ENCODE data around the gene NMBR.
A peak's percentile ranks its signal among the peaks of the same experiment; 100 is the strongest.
"Not testable (repeated sequence)": the region's sequence is repeated elsewhere in the genome, so short reads cannot be mapped to it uniquely, and the experiment has no call there.

The NMBR gene

DNA sequence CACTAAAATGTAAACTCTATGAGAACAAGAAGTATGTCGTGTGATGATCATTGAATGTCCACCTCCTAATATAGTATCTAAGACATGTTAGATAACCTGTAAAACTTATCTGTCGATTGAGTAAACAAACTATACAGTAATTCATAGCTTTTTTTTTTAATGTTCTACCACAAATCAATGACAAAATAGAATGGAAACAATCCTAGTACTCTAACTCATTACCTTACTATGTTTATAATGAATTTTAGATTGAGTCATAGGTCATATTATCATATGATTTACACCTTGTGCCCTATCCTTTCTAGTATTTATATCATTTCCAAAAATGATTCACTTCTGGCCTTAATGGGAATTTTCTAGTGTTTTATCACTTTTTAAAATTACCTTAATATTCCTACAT lies 6.3 kb upstream of the NMBR start:
- no peak for DNase-seq

DNA sequence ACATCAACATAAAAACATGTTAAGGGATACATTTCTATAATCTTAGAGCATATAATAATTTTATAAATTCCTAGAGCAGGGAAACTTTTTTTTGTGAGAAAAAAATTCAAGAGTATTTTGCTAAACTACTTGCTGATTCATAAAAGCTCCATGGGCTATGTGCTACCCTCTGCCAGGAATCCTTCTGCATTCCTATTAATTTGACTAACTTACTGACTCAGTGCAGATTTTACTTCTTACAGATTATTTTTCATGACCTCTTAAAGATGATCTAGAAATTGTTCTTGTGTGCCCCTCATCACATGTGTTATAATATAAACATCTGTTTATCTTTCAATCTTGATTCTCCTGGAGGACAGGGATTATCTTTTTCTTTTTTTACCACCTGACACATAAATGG lies 5.8 kb upstream of the NMBR start:
- DNase-seq, result no peak

DNA sequence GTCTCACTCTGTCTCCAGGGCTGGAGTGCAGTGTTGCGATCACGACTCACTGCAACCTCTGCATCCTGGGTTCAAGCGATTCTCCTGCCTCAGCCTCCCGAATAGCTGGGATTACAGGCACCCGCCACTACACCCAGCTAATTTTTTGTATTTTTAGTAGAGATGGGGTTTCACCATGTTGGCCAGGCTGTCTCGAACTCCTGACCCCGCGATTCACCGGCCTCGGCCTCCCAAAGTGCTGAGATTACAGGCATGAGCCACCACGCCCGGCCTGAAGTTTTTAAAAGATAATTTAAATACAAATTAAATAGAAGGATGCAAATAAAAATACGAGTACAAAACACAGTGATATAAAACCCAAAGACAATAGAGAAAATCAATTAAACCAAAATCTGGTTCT lies 5.4 kb downstream of the NMBR start:
- not testable (repeated sequence) for DNase-seq

DNA sequence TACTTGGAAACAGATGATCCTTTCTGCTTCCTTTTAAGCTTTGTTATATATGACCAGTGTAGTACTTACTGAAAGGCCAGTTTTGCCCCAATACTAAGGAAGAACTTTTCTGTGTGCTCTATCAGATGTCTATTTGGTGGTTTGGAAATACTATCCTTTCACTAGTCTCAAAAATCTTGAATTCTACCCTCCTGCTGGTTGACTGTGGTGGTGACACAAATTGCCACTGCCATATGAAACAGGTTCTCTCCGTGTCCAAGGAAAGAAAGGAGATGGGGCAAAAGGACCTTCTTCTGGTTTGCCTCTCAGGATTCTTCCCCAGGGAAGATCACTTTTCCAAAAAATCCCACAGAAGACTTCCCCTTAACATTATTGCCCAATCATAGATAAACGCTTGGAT lies 8.0 kb downstream of the NMBR start:
- DNase-seq, result no peak

DNA sequence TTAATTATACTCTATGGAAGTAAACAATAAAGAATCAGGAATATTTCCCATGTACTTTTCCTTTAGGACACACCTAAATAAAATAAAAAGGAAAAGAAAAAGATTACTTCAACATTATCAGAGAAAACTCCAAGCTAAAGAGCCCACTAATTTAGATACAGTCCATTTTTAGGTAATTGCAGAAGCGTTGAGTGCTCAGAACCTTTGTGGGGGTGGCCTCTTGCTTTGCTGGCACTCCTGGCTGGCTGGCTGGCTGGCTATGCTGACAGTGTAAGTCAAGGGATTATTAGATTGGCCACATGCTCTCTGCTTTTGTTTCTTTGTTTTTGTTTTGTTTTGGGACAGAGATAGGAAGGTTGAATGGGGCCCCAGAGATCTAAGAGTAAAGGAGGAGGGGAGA lies 14.3 kb downstream of the NMBR start, which contains the start of gene GJE1:
Gene GJE1 (plus strand): TSS at position 301 of the 400 bp plus-strand sequence. CDS start 234 bp downstream, outside the sequence.
- no peak for DNase-seq

DNA sequence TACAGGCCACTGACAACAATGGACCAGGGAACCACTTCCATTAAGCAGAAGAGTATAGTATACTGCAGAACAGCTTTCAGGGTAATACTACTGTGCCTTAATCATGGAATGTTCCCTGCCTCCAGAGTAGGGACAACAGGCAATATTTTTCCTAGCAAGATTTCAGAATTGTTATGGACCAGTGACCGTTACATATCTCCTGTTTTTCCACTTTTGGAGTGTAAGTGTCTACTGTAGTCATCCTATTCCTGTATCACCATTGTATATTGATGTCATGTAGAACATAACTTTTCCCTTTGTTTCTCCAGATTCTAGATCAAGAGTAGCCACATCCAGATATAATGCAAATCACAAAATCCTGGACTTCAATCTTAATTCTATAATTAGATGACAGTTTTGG lies 16.1 kb downstream of the NMBR start:
- no peak for DNase-seq

DNA sequence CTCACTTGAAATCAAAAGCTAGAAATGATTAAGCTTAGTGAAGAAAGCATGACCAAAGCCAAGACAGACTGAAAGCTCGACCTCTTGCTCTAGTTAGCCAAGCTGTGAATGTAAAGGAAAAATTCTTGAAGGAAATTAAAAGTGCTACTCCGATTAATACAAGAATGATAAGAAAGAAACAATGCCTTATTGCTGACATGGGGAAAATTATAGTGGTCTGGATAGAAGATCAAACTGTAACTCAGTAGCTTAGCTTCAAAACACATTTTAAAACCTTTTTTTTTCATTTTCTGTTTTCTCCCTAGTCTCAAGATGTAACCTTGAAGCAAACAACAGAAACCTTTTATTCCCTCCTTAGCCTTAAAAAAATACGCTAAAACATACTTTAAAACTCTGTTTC lies 25.6 kb downstream of the NMBR start:
- no peak for DNase-seq

DNA sequence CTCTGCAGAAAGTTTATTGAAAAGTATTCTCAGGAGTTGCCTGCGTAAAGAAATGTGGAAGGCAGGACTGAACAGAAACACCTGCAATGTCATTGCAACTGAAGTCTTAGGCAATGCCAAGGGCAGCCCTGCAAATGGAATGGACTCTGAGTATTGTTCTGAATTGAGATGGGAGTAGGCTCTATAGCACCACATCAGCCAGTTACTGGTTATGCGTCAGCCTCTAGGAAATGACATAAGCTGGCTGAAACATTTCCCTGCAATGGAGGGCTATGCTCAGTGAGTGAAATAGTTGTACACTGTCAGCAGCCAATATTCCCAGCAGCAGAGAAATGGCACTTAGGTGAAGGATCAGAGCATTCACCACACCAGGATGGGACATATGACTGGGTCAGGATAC lies 28.0 kb downstream of the NMBR start:
- DNase-seq, result no peak

DNA sequence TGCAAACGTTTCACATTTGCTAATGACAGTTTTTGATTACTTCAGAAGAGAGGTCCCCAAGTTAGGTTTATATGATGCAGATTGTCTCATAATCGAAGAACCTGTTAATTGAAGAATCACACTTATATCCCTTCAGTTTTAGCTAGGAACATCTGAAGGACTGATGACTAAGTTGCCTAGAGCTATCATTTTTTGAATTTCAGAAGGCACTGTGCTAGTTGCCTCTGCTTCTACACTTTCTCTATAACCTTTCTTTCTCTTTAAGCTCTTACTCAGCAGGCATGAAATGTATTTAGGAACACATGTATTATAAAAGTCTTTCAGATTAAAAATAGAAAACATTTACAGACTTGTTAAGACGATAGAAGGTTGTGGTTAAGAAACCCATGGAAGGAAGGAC lies 28.6 kb downstream of the NMBR start:
- no peak for DNase-seq

DNA sequence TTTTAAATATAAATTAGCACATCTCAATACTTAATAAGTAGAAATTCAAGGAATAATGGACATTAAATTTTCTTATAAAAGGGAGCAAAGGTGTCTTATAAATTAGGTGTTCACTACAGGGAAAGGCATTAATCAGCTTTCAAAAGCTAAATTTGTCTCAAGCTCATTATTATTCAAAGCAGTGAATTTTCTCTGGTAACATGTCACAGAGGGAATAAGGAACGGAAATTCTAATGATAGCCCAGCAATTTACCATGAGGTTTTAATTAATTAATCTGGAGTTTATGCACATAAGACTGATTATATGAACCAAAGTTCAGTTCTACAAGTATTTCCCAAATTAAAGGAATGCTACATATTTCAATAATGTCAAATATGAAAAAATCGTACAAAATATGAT lies 29.6 kb downstream of the NMBR start:
- DNase-seq, result no peak

DNA sequence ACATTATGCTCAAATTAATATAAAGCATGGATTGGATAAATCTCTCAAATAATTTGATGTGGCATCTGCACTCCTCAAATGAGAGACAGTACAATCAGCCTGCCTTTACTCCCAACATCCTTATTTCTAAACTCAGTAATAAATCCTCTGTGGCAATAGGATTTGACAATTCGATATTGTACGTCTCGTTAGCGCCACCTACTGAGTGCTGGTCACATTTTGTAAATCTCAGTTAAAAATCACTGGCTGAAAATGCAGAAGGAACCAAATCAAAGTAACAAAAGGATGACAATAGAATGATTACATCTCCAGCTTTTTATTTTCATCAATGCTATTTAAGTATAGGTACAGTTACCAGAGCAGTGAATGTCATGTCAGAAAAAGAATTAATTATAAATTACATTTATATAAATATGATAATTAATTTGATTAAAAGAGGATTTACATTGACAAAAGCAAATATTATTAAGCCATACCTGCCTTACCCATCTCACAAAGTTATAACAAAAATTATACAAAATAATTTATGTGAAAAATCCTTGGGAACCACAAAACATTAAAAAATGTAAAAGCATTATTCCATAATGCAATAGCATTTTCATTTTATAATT lies 34.4 kb downstream of the NMBR start:
- DNase-seq, result peak; percentile 63

DNA sequence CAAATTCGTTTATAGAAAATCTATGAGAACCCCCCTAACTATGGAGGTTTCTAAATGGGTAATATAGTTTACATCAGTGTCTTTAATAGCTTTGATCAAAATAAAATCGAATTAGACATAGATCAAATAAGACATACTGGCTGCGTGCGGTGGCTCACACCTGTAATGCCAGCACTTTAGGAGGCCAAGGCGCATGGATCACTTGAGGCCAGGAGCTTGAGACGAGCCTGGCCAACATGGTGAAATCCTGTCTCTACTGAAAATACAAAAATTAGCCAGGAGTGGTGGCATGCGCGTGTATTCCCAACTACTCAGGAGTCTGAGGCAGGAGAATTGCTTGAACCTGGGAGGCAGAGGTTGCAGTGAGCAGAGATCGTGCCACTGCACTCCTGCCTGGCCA lies 36.1 kb downstream of the NMBR start:
- not testable (repeated sequence) for DNase-seq

DNA sequence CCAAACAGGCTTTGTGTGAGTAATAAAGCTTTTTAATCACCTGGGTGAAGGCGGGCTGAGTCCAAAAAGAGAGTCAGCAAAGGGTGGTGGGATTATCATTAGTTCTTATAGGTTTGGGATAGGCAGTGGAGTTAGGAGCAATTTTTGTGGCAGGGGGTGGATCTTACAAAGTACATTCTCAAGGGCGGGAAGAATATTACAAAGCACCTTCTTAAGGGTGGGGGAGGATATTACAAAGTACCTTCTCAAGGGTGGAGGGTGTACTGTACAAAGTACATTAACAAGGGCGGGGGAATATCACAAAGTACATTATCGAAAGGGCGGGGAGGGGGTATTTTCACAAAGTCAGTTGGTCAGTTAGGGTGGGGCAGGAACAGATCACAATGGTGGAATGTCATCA lies 42.1 kb downstream of the NMBR start:
- DNase-seq, result not testable (repeated sequence)

DNA sequence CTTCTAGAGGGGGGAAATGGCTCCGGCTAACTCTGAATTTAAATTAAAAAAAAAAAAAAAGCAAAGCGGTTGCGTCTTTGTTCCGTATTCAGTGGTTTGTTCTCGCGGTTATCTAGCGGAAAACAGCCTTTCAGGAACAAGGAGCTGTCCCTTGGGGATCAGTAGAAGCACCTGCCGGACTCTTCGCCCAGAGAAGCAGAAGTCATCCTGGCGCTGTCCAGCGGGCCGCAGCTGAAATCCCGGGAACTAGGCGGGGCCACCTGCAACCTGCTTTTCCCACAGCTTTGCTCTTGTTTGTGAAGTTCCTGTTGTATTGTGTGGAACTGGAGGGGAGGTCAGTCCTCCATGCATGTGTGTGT lies 58.1 kb downstream of the NMBR start:
- DNase-seq, result no peak

DNA sequence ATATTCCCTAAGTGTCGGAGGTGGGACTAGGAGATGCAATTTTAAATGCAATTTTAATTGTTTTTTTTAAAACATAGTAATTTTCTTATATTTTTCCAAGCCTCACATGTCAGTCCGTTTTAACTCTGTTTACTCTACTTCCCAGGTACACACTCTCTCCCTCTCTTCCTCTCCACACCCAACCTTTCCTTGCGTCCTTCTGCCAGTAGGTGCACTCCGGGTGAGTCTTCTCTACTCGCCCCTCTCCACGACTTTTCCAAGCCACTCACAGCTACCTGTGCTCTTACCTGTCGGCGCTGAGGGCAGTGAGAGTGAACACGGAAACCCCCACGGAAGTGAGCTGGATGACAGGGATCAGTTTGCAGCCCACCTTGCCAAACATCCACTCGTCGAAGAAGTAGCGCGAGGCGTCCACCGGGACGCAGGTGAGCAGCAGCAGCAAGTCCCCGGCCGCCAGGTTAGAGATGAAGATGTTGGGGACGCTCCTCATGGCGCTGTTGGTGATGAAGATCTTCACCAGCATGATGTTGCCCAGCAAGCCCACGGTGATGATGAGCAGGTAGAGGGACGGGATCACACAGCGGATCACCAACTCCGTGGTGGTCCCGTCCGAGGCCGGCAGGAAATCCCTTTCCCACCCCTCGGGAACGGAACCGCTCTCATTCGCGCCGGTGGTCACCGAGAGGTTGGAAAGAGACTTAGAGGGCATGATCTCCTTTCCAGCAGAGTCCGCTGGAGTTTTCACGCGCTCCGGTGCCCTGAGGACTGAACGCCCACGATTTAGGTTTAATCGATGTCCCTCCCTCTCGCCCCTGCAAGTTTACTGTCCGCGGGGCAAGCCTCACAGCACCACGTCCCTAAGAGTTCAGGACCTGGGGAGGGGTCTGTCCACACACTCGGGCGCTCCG lies 58.7 kb downstream of the NMBR start:
- DNase-seq, result no peak

DNA sequence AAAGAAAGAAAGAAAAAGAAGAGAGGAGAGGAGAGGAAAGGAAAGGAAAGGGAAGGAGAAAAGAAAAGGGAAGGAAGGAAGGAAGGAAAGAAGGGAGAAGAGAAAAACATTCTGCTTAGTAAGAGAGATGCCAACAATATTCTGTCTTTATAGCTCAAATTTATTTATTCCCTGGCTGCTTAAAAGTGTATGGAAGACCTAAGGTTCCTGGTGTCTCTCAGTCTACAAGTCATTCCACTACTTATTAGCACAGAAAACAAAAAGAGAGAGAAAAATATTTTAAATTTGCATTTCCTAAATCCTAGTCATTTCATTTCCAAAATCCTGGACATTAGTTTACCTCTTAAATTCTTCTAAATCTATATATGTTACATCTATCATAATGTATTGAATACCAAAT lies 67.8 kb downstream of the NMBR start:
- no peak for DNase-seq

DNA sequence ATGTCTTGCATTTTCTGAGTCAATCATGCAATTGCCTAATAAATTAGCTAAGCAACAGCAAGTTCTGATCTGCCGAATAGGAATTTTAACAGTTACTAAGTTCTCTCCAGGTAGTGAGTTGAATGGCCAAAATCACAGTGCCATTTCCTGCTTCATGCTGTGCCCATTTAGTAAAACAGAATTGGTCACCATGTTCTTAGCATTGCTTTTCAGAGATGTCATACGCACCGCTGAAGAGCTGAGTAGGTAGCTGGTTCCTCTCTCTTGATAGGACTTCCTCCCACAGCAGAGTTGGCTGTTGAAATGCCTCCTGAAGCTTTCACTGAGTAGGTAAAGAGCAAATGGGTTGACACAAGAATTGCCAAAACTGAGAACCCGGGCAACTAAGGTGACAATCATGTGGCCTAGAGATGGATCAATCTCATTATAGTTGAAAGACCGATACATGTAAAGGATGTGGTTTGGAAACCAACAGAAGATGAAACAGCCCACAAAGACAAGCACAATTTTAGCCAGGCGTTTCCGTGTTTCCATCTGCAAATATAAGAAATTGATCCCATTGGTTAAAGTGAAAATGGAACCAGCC lies 71.3 kb downstream of the NMBR start:
- DNase-seq, result no peak

DNA sequence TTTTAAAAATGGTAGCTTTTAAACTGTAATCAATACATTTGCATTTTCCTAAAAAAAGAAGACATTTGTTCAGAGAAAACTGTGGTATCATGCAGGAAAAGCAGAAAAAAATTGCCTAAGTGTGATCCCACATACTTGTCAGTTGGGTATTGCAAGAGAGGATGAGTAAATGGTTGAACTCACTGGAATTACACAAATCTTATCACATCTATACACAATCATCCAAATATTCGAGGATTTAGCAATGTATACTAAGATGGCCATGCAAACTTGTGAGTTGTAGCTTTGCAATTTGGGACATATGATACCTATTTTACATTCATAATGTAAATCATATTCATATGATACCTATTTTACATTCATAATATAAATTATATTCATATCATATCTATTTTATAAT lies 72.4 kb downstream of the NMBR start:
- no peak for DNase-seq

DNA sequence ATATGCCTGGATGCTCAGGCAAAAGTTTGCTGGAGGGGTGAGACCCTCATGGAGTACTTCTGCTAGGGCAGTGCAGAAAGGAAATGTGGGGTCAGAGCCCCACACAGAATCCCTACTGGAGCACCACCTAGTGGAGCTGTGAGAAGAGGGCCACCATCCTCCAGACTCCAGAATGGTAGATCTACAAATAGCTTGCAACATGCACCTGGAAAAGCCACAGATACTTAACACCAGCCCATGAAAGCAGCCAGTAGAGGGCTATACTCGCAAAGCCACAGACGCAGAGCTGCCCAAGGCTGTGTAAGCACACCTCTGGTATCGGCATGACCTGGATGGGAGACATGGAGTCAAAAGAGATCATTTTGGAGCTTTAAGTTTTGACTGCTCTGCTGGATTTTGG lies 74.9 kb downstream of the NMBR start:
- no peak for DNase-seq

DNA sequence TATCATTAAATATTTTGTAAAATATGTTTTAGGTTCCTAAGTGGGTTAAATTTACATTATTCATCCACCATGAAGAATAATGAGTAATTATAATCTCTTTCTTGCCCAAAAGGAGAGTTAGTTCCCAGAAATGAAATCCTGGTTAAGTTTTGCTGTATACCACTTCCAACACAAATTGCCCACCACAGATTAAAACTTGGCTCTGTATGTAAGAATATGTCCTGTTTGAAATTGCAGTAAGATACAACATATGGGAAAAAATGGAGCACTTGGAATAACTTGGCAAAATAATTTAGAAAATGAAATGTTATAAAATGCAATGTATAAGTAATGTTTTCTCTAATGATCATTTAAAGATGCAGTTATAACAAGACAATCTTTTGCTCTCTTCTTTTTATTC lies 78.5 kb downstream of the NMBR start:
- DNase-seq, result no peak

DNA sequence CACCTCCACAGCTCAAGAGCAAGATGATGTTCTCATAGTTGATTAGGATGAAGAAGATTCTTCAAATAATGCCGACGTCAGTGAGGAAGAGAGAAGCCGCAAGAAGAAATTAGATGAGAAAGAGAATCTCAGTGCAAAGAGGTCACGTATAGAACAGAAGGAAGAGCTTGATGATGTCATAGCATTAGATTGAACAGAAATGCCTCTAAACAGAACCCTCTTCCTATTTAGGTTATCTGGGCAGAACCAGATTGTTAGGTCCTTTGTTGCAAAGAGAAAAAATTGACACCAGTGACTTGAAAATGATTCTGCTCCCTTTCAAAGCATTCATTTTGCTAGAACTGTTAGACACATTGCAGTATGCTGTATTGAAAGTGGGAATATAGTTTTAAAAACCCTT lies 84.1 kb downstream of the NMBR start:
- DNase-seq, result not testable (repeated sequence)

DNA sequence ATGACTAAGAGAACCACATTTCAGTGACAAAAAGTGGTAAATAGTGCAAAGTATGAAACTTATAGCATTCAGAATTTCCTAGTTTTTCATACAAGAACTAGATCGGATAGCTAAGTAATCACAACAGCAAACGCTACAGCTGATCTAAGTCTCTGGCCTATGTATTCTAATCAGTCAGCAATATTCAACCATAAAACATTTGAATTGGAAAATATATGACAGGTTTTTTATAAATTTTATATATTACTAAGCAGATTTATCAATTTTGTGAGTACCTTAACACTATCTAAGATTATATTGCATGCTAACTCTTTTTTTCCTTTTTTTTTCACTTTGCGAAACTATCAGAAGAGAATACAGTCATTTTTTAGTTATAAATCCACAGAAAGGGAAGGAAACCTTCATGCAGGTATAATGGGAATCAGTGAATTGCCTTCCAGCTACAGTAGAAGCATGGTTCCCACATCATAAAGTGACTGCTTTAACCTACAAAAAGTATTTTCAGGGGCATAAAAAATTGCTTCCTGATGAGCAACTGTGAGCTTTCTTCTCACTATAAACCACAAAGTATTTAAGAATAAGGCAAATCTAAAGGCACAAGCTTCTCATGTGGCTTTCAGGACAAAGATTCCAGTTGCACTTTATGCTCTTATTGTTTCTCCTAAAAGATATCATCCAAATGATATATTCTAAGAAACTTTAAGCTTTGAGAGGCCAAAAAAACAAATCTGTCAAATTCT lies 88.2 kb downstream of the NMBR start:
- no peak for DNase-seq

DNA sequence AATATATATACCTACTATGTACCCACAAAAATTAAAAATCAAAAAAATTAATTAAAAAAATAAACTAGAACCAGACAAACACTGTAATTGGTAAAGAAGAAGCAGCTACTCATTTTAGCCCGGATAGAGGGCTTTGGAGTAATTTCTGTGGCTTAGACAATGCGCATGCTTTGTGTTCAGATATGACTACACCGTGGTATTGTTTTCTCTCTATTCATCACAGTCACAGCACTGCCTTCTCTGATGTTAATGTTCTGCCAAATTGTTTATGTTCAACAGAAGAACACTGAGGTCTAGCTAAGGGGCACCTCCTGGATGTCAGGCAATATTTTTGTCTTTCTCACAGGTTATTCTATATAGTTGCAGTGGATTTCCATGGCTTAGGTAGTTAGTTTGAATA lies 91.7 kb downstream of the NMBR start:
- no peak for DNase-seq

DNA sequence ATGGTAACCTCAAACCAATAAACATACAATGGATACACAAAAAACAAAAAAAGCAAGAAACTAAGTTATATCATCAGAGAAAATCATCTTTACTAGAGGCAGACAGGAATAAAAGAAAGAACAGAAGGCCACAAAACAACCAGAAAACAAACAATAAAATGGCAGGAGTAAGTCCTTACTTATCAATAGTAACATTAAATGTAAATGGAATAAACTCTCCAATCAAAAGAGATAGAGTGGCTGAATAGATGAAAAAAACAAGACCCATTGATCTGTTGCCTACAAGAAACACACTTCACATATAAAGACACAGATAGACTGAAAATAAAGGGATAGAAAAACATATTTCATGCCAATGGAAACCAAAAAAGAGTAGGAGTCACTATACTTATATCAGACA lies 95.5 kb downstream of the NMBR start:
- DNase-seq, result no peak

Data from NCI-H1417 treated with DMSO at 0.1 percent for 48 hours (cell line).